ENCODE results near the gene SEMA3E.

Gene SEMA3E

DNA sequence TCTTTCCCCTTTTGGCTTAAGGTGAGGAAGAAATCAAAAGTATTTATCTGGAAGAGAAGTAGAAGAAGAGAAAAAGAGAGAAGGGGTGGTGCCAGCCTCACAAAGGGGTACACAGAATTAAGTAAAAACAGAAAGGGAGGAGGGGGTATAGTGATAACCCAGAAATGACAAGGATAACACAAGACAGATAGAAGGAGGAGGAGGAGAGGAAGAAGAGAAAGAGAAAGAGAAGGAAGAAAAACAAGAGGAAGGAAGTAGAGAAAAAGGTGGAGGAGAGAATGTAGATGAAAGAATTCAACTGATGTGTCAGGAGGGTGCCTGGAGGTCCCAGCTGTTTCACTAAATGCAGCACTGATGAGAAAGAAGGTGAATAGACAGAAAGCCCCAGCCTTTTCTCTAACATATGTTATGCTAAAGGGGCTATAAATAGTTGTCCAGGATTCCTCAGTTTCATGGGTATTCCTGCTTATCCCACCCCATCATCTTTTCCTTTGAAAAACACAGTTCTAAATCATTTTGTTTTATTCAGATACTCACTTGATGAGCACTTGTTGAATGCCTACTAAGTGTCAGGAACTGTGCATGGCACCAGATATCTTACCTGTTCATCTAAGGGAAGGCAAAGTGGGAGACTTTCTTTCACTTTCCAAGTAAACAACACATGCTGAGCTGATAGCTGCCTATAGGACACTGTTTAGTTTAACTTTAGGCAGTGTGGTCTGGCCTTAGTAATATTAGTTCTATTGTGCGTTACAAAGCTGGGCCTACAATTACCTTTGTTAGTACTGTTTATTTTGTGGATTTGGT is 8.0 kb downstream of the SEMA3E start:
- no peak for DNase-seq (ENCODE audit: low spot score)

DNA sequence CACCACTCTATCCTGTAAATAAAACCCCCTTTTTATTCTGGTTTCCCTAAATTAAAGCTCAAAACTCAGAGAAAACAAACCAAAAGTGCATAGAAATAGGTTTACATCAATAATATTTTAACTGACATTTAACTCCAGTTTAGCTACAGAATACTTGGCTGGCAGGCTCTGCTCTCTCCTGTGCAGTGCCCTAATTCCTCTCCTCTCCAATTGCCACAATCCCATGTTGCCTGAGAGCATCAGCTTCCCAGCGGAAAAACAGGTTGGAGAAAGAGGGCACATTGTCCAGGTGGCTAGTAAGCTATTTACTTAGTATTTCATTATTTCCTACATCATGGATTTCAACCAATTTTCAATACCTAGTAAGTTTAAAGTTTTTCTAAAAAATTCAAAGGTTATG is 8.7 kb downstream of the SEMA3E start:
- no peak for DNase-seq (ENCODE audit: low spot score)

DNA sequence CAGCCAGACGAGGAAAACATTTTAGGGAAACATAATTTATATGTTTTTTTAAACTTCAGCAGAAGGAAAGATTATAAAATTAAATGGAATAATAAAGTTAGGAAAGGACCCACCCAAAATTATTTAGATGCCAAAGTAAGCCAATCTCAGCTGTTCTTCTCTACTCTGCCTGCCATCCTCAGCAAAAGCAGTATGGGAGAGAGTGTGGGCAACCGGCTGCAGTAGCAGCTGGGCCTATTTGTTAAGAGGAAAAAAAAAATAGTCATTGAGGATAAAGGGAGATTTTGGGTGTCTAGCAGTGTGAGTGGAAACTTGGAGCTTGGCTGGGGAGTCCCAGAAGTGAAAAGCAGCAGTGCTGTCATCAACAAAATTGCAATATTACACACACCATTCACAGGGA is 15.4 kb downstream of the SEMA3E start:
- DNase-seq (ENCODE audit: low spot score): no peak

DNA sequence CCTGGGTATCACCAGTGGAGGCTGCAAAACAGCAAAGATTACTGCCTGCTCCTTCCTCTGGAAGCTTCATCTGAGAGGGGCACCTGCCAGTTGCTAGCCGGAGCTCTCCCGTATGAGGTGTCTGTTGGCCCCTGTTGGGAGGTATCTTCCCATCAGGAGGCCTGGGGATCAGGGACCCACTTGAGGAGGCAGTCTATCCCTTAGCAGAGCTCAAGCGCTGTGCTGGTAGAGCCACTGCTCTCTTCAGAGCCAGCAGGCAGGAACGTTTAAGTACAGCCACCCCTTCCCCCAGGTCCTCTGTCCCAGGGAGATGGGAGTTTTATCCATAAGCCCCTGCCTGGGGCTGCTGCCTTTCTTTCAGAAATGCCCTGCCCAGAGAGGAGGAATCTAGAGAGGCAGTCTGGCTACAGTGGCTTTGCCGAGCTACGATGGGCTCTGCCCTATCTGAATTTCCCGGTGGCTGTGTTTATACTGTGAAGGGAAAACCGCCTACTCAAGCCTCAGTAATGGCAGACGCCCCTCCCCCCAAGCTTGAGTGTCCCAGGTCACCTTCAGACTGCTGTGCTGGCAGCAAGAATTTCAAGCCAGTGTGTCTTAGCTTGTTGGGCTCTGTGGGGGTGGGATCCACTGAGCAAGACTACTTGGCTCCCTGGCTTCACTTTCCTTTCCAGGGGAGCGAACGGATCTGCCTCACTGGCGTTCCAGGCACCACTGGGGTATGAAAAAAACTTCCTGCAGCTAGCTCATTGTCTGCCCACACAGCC is 19.6 kb downstream of the SEMA3E start:
- DNase-seq (ENCODE audit: low spot score): no peak

DNA sequence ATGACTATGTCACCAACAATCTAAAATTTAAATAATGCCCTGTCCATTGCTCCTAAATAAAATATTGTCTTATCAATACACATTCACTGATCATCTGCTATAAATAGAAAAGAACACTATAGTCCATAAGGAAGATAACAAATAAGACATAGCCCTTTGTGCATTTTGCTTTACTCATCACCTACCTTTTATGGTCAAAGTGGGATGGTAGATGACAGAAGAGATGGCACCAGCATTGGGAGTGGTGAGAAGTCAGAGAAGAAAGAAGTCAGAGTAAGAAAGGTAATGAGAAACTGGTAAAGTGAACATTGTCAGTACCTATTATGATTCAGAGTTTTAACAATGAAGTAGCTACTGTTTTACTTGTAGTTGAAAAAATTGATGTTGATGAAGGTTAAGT is 31.1 kb downstream of the SEMA3E start:
- no peak for DNase-seq (ENCODE audit: low spot score)

DNA sequence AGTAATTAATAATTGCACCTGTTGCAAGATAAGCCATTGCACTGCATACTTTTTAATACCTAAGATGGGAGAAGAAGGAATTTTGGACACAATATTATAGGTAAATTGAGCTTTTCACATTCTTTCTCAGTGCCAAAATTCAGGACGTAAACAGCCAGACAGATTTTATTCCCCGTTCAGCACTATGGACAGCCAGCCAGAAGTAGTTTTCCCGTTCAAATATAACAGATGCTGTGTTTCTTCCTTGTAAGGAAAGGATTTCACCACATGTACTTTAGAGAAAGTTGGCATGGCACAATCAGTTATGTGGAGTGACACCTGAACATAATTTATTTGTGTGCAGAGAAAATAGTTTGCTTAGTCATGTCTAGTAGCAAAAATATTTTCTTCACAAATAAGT is 34.8 kb downstream of the SEMA3E start:
- no peak for DNase-seq (ENCODE audit: low spot score)

DNA sequence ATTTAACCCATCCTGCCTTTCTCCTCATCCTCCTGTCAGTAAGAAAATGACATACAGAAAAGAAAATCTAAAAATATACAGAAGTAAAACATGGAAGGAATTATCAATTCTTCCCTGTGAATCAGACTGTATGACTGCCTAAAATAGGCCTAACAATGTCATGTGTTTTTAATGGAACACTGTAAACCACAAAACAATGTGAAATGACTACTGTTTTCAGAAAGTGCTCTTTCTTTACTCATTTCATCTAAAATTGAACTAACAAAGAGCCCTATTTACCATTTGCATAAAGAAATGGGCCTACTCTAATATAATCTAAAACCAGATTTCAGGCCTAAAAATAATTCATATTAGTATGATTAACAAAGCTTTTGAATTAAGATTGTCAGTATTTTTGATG is 35.7 kb downstream of the SEMA3E start:
- no peak for DNase-seq (ENCODE audit: low spot score)

DNA sequence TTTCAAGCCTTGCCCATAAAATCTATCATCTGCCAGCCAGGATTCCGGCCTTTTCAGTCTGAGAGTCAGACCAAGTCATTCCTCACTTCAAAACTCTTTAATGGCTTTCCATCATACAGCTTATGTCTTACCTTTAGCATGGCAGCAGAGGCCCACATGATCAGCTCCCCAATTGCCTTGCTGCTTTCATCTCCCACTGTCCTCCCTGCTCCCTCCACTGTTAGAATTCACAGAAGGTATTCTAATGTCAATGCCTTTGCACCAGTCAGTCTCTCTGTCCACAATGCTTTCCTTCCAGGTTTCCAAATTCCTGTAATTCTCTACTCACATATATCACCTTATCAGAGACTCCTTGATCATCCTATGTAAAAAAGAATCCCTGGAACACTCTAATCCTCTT is 37.2 kb downstream of the SEMA3E start:
- DNase-seq (ENCODE audit: low spot score): no peak

DNA sequence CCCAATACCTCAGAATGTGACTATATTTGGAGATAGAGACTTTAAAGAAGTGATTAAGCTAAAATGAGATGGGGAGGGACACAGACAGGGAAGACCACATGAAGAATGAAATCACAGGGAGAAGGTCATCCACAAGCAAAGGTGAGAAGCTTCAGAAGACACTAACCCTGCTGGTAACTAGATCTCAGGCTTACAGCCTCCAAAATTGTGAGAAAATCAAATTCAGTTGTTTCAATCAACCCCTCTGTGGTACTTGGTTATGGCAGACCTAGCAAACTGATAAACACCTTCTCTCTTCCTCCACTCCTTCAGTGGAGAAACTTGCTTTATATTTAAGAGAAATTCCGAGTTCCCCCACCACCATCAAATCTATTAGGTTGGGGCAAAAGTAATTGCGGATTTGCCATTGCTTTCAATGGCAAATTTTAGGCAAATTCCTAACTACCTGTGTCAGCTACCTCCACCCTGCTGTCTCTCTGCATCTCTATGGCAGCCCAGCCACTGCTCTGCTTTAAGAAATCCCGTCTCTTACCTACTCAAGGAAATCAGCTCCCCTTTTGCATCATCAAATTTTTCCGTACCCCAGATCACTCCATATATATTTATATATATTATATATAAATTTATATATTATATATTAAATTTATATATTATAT is 38.2 kb downstream of the SEMA3E start:
- no peak for DNase-seq (ENCODE audit: low spot score)

DNA sequence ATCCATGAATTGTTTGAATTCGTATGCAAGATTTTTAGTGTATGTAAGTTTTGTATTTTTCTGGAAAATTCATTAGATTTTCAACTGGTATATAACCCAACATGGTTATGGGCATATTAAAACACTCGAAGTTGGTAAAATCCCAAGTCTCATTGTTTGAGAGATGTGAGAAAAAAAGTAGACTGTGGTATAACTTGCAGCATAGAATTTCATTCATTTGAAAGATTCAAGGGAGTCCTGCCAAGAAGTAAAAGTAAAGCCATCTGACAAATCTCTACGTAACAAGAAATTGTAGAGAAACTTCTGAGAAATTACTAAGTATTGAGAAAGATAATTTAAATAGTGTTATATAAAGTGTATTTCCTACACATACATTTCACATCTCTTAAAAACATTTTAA is 40.2 kb downstream of the SEMA3E start:
- DNase-seq (ENCODE audit: low spot score): no peak

DNA sequence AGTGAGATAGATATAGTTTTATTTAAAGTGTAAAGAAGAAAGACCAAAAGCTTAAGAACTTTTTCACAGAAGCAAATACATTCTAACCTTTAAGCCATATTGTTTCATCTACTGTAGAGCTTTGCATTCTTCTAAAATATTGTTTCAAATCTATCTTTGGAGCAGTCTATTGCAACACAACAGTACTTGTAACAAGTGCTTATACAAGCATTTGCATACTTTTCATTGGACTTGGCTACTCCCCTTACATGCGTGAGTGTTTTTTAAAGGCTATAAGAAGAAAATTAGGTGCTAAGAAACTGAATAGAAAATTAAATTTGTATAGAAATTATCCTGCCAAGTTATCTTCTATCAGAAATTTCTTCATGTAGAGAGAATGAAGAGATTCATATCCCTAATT is 45.3 kb downstream of the SEMA3E start:
- DNase-seq (ENCODE audit: low spot score): no peak

DNA sequence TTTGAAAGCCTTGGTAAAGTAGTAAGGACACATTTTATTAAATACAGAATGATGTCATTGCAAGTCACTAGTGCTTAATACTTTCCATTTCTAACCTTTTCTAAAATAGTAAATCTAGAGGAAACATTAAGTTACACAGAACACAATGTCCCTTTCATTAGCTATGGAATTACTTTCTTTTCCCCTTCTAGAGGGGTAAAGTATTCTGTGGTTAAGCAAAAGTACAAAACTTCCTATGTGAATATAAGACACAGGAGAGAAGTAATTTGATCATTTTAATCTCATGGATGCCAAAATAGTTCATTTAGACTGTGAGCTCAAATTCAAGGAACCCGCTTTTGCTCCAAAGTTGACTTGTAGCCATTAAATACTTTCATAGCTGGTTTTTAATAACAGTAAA is 49.8 kb downstream of the SEMA3E start:
- DNase-seq (ENCODE audit: low spot score): no peak

DNA sequence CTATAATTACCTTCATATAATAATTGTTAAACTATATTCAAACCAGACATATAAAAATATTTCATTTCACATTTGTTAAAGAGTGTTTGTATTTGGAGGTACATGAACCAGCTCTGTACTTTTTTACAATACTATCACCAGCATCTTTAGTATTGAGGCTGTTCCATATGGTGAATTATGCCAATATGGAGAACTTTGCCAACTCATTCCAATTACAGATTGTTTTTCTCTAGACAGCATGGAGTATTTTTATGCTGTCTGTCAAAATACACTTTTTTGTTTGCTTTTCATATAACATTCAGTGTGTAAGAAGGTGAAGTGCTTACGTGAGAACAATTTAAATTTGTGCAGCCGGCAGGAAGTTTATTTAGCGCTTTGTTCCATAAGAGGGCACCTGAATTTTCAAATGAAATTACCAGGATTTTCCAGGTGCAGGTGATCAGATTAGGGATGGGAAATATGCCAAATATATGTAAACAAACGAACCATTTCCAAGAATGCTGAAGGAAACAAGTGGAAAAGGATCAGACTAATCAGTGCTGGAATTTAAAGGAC is 54.9 kb downstream of the SEMA3E start:
- DNase-seq (ENCODE audit: low spot score): no peak

DNA sequence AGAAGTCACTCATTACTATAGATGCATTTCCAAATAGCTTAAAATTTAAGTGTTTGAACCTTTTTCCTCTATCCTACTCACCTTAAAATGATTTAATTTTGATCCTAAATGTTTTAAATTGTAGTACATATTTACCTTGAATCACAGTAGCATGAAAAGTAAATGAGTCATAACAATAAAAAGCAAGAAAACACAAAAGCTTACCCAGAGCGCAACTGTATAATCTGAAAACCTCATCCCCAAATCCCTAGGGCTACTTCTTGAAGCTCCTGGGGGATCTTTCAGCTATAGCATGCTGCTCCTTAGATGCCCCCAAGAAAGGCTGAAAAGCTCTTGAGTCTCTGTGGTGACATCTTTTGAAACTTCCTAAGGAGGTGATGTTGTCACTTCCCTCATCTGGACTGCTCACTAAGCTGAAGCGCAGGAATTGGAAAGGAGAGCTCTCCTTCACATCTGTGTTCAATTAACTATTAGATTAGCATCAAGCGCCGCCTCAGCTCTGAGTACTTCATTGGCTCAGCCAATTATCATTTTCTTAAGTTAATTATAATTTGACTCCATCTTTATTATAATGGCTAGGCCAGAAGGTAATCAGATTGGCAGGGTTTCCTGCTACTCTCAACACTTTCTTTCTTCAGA is 60.2 kb downstream of the SEMA3E start:
- DNase-seq (ENCODE audit: low spot score): no peak

DNA sequence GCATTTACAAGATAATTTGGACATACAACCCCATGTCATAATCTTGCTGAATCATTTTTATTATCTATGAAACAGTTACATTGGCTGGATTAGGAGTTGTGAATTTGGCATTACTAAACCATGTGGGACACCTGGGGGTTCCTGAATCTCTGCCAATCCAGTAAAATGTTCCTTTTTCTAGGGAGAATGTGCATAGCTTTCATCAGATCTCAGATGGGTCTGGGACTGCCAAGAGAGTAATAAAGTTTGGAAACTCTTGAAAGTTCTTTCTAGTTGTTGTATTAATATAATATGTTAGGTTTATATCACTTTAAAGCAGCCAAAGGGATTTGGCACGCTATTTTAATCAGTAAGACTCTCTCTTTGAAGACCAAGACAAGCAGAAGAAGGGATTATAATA is 62.7 kb downstream of the SEMA3E start:
- no peak for DNase-seq (ENCODE audit: low spot score)

DNA sequence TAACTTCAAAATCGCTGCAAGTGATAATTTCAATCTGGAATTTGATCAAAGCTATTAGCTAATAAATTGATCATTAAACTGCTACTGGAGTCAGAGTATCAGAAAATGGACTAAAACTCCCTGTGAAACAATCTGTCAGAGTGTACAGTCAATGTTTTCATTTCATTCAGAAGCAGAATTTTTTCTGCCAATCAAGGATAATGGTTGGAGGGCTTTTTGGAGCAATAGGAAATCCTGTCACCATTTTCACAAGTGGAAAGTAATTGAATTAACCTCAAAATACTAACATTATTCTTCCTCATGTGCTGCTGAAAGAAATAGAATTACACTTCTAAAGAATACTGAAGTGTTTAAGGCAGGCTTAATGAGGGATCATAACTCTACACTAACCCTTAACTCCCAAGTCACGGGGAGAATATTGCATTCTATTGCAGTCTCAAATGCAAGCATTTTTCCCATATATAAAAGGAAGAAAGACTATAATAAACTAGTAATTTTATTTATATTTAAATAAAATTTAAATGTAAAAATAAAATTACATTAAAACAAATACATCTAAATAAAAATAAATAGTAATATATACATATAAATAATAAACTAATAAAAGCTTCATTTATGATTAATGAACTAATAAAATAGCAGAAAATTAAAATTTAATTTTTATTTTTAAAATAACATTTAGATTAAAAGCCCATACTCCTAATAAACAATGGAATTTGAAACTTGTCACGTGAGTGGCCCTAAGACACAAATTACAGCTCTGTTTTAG is 67.1 kb downstream of the SEMA3E start:
- DNase-seq (ENCODE audit: low spot score): no peak

DNA sequence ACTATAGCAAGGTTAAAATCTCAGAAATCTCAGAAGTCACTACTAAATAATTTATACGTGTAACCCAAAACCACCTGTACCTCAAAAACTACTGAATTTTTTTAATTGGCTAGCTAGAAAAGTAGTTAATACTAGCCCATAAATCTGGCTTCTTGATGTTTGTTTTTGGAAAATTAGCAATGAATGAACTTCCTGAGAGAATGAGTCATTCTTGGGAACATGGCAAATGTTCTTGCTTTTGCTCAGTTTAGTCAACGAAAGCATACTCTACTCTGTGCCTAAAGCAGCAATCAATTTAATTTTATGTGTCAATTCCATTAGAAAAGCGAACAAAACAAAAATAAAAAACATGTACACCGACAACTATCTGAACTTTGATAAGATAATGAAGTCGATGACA is 69.2 kb downstream of the SEMA3E start:
- DNase-seq (ENCODE audit: low spot score): no peak

DNA sequence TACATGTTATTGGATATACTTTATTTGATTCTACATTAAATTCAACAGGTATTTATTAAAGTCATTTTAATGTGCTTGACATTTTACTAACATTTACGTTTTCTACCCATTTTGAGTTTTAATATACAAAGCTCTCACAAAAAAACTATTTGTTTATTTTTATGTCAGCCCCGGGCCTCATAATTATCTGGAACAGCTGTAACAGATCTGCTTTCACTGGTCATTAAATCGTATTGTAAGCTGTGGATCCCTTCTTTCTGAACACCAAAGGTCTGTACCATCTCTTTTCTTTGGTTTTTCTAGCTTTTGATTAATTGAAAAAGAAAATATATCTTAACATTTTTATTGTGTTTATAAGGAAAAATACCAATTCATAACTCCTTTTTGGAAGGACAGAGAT is 73.5 kb downstream of the SEMA3E start:
- DNase-seq (ENCODE audit: low spot score): no peak

DNA sequence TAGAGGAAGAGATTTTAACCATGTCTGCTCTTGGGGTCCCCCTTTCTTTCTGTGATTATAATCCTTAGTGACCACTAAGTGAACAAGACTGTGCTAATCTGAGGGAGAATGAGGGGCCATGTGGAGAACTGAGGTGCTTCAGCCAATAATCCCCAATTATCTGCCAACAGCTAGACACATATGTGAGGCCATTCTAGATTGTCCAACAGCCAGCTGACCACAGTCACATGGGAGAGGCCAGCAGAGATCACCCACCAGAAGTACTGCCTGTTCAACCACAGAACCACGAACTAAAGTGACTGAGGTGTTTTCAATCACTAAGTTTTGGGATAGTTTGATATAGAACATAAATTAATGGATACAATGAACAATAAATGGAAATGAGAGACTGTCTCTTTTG is 74.3 kb downstream of the SEMA3E start:
- no peak for DNase-seq (ENCODE audit: low spot score)

DNA sequence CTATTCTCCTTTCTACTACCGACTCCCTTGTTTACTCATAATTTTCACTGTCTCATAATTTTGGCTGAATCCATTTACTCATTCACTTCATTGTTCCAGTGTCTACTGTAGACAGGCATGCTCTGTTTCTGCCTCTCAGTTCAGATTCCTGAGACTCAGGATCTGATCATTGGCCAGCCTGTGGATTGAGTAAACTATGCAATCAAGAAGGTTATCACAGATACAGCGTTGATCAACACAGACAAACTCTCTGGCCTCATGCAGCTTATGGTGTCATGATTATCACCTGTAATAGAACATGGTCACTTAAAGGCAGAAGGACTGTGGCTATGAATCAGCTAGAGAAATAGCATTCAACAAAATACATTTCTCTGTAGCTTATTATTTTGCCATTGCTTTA is 86.0 kb downstream of the SEMA3E start:
- no peak for DNase-seq (ENCODE audit: low spot score)

DNA sequence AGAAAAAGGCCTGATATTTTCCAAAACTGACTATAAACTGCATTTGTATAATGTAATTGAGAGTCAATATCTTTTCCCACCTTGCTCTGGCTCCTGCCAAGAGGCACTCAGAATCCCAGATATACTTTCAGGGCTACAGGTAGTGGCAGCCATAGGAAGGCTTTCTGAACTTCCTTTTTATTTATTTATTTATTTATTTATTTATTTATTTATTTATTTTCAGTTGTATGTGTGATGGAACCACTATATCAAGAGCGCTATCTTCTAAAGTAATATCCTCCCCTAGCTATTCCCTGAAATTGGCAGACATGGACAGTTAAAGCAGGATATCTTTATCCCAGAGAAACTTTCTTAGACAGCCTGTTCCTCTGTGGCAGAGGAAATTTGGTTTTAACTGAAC is 86.7 kb downstream of the SEMA3E start:
- DNase-seq (ENCODE audit: low spot score): no peak

DNA sequence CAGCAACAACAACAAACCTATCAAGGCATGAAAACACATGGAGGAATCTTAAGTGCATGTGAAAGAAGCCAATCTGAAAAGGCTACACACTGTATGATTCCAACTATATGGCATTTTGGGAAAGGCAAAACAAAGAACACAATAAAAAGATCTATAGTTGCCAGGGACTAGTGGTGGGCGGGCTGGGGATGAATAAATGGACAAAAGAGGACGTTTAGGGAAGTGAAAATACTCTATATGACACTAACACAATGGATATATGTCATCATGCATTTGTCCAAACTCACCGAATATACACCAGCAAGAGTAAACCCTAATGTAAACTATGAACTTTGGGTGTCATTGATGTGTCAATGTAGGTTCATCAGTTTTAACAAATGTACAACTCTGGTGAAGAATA is 89.1 kb downstream of the SEMA3E start:
- no peak for DNase-seq (ENCODE audit: low spot score)
